Stimulated activated effector memory CD8-positive, alpha-beta T cell treated with anti-CD3 and anti-CD28 coated beads, Interleukin-12 subunit alpha, Interleukin-12 subunit beta, amount 100 ng/mL, for 72 hours (primary cell): ENCODE measurements around the gene MVD.

ENCODE experiments used
- ATAC-seq: fragments of 150-1000 bp; cut with Tn5 transposase; 2 replicates; pipeline ENCODE4 v1.10.0; 2021
- DNase-seq, 2 donors: peaks; one replicate each; pipeline ENCODE4 v3.0.0; 2021 to 2022; ENCODE audit warnings: low spot score in 2 of 2
- H3K27ac Mint-ChIP-seq: one replicate; pipeline ENCODE4 v1.8.0; 2022; ENCODE audit warnings: mild to moderate bottlenecking, mixed read lengths
- H3K36me3 Mint-ChIP-seq: one replicate; pipeline ENCODE4 v1.8.0; 2022; ENCODE audit warnings: mild to moderate bottlenecking, mixed read lengths
- H3K4me1 Mint-ChIP-seq: one replicate; pipeline ENCODE4 v1.8.0; 2022; ENCODE audit warnings: mixed read lengths
- H3K4me3 Mint-ChIP-seq: one replicate; pipeline ENCODE4 v1.8.0; 2022; ENCODE audit warnings: mild to moderate bottlenecking, mixed read lengths
- H3K9me3 Mint-ChIP-seq: one replicate; pipeline ENCODE4 v1.8.0; 2022; ENCODE audit warnings: mixed read lengths

MVD gene, protein sequence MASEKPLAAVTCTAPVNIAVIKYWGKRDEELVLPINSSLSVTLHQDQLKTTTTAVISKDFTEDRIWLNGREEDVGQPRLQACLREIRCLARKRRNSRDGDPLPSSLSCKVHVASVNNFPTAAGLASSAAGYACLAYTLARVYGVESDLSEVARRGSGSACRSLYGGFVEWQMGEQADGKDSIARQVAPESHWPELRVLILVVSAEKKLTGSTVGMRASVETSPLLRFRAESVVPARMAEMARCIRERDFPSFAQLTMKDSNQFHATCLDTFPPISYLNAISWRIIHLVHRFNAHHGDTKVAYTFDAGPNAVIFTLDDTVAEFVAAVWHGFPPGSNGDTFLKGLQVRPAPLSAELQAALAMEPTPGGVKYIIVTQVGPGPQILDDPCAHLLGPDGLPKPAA

DNA sequence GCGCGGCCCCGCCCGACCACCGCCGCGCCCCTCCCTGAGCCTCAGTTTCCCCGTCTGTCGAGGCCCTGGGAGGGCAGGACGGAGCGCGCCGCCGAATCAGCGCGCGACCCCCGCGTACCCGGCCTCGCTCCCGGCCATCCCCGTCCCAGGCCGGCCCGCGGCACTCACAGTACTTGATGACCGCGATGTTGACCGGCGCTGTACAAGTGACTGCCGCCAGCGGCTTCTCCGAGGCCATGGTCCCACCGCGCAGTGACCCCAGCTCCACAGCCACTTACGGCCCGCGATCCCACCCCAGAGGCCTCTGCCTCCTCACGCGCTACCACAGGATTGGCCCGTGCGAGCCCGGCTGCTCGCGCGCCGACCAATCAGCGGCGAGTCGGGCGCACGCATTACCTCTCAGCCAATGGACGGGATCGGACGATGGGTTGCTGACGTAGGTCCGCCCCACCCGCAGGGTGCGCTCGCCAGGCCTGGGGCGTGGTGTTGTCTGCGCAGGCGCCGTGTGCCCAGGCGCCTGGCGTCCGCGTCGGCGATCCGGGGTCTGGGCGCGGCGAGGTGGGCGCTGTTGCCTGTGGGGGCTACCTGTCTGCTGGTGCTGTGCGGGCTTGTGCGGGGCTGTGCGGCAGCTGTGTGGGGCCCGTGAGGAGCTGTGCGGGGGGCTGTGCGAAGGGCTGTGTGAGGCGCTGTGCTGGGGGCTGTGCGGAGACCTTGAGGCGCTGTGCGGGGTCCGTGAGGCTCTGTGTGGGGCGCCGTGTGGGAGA lies at the start of gene MVD:
Gene MVD, minus strand, starts transcription at position 249 of the 764 bp plus-strand sequence. Its CDS starts 11 bp downstream, at position 238.
- Mint-ChIP-seq H3K4me3 (peak within 1 kb of the TSS; percentile 92), H3K27ac (peak within 1 kb of the TSS; percentile 94), H3K9me3 (no peaks in the 10 kb centered on the region), H3K36me3 (peaks cover 40% of the 10 kb centered on the region), H3K4me1 (peaks cover 18% of the 10 kb centered on the region)
- ATAC-seq, result peak; percentile 99
- peak; percentile 90 to 94 for DNase-seq

DNA sequence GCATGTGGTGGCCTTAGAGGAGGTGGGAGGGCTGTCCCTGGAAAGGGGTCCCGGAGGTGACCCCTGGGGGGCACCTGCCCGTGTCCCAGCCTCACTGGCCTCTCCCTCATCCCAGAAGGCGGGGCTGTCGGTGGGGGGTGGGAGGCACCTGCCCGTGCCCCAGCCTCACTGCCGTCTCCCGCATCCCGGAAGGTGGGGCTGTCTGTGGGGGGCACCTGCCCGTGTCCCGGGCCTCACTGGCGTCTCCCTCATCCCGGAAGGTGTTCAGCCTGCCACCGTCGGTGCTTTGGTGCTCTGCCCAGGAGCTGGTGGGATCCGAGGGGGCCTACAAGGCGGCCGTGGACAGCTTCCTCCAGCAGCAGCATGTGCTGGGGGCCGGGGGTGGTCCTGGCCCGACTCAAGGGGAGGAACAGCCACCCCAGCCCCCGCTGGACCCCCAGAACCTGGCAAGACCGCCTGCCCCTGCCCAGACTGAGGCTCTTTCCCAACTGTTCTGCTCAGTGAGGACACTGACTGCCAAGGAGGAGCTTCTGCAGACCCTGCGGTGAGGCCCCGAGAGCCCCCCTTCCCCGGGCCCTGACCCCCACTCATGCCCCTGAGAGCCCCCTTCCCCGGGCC lies 49.6 kb upstream of the MVD start:
- Mint-ChIP-seq H3K36me3 (peaks cover 47% of the 10 kb centered on the region), H3K4me3 (no peak overlapping the region), H3K4me1 (peaks cover 24% of the 10 kb centered on the region), H3K9me3 (no peaks in the 10 kb centered on the region), H3K27ac (no peak overlapping the region)
- ATAC-seq (no peak), DNase-seq (no peak)

DNA sequence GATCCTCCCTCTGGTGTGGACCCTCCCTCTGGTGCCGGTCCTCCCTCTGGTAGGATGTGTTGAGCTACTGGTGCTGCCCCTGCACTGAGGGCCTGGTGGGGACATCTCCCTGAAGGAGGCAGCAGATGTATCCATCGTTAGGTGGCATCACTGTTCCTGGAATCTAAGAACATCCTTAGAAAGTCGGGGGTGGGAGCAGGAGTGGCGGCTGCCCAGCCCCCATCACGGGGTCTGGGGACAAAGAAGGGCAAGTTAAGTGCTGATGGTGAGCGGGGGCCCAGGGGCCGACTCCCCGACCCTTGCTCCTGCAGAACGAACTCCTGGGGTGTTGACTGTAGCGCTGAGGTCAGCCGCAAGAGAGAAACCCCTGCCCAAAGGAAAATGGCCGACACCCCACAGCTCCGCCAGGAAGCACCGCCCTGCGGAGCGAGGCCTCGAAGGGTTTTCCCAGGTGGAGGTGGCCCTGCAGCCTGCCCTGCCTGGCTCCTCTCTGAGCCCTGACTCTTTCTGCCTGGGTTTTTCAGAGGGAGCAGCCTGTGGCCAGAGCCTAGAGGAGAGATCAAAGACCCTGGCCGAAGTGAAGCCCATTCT lies 49.0 kb upstream of the MVD start:
- peaks cover 24% of the 10 kb centered on the region for H3K4me1 Mint-ChIP-seq
- DNase-seq, result no peak
- H3K9me3 Mint-ChIP-seq, result no peaks in the 10 kb centered on the region
- peaks cover 47% of the 10 kb centered on the region for H3K36me3 Mint-ChIP-seq
- no peak overlapping the region for H3K4me3 Mint-ChIP-seq
- H3K27ac Mint-ChIP-seq, result no peak overlapping the region
- ATAC-seq, result no peak

DNA sequence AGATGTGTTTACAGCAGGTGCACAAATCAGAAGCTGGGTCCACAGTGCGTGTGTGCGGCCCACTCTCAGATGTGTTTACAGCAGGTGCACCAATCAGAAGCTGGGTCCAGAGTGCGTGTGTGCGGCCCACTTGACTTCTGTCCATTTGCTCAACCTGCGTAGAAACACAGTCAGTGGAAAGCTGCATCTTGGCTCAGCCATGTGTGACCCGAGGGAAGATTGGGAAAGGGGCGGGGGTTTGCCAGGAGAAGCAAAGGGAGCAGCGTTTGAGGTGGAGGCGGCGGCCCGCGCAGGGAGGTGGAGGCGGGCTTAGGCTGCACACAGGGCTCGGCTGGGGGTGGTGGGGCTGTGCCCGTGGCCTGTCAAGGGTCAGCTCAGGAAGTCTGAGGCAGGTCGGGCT lies 47.7 kb upstream of the MVD start:
- H3K36me3 Mint-ChIP-seq, result peaks cover 36% of the 10 kb centered on the region
- no peak overlapping the region for H3K4me3 Mint-ChIP-seq
- H3K4me1 Mint-ChIP-seq, result peaks cover 24% of the 10 kb centered on the region
- no peak for DNase-seq
- H3K9me3 Mint-ChIP-seq, result no peaks in the 10 kb centered on the region
- peak overlapping the region; percentile 45 for H3K27ac Mint-ChIP-seq
- no peak for ATAC-seq

DNA sequence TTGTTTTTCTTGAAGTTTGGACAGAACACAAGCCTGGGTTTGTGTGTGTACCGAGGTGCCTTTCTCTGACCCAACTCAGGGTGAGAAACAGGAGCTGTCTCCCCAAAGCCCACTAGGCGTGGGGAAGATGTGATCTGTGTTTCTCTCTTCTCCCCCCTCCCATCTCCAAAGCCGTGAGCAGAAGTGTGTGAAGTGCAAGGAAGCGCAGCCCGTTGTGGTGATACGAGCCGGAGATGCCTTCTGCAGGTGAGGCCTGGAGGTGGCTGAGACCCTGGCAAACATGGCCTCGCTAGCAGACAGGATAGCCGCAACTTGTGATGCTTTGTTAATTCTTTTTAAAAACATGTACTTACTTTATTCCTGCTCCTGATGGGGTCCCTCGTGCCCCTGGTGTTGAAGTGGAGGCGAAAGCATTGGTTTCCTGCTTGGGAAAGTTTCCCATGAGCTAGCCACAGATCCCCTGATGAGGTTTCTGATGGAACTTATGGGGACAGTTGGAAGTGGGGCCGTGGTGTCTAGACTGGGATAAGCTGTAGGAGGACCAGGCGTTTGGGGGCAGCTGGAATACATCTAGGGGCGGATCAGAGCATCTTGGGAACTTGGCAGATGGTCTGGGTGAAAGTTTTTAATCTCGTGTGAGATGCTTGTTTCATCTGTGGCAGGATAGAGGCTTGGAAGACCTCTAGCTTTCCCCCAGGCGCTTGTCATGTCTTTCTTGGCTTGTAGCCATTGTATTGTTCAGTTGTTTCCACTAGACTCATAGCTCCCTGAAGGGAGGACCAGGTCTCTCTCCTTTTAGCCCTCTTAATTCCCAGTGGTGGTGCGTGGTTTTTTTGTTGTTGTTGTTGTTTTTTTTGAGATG lies 44.3 kb upstream of the MVD start:
- H3K4me1 Mint-ChIP-seq, result peaks cover 51% of the 10 kb centered on the region
- no peak for DNase-seq
- no peaks in the 10 kb centered on the region for H3K9me3 Mint-ChIP-seq
- ATAC-seq, result no peak
- peaks cover 21% of the 10 kb centered on the region for H3K36me3 Mint-ChIP-seq
- peak overlapping the region; percentile 95 for H3K4me3 Mint-ChIP-seq
- peak overlapping the region; percentile 70 for H3K27ac Mint-ChIP-seq

DNA sequence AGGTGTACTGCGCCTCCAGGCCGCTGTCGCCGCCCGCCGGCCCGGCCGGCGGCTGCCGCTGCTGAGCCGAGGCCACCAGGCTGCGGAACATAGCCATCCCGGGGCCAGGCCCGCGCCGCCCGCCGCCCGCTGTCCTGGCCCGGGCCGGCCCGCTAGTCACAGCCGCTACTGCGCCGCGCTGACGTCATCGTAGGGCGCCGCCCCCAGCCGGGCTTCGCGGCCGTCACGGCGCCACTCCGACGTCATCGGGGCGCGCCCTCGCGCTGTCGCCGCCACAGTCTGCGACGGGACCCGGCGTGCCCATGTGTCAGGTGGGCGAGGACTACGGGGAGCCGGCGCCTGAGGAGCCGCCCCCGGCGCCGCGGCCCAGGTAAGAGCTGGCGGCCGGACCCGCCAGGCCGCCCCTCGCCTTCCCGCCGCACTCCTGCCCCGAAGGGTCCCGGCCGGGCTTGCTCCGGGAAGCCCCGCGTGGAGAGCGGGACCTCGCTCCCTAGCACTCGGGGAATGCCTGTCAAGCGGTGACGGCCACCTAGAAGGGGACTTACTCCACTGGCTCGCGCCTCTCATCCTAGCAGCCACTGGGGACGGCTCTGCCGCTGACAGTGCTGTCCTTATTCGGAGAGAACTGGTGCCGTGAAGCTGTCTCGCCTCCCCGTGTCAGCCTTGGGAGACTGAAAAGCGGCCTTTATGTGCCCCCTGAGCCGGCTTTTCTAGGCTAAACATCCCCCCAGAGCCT lies 43.5 kb upstream of the MVD start, which contains the start of the genes CTU2 and RNF166:
Gene CTU2, plus strand, starts transcription at position 275 of the 736 bp plus-strand sequence. Its CDS starts 28 bp downstream, at position 303.
Gene RNF166, minus strand, starts transcription at position 180 of the 736 bp plus-strand sequence. Its CDS starts 83 bp downstream, at position 97.
- Mint-ChIP-seq H3K4me1 (peaks cover 59% of the 10 kb centered on the region), H3K36me3 (peaks cover 28% of the 10 kb centered on the region), H3K27ac (peak within 1 kb of the TSS; percentile 94), H3K4me3 (peak within 1 kb of the TSS; percentile 95), H3K9me3 (no peaks in the 10 kb centered on the region)
- DNase-seq (peak; percentile 95 to 98), ATAC-seq (peak; percentile 82)

DNA sequence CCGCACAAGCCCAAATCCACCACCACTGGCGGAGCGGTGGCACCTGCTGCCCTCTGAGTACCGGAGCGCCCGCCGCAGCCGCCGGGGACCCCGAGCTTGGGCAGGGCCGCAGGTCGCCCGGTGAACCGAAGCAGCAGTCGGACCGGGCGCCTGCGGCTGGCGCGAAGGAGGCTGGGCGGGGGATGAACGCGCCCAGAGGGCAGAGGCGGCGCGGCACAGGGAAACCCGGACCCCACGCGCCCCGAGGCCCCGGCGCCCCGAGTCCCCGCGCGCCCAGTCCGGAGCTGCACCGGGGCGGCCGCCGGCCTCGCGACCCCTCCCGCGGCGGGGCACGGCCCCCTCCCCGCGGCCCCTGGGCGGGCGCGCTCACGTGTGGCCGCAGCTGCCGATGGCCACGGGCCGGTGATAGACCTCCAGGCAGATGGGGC lies 42.9 kb upstream of the MVD start:
- peaks cover 64% of the 10 kb centered on the region for H3K4me1 Mint-ChIP-seq
- H3K9me3 Mint-ChIP-seq, result no peaks in the 10 kb centered on the region
- DNase-seq (peak in 1 of 2 donors; percentile 59), ATAC-seq (peak; percentile 2)
- H3K27ac Mint-ChIP-seq, result peak overlapping the region; percentile 94
- H3K36me3 Mint-ChIP-seq, result peaks cover 34% of the 10 kb centered on the region
- H3K4me3 Mint-ChIP-seq, result peak overlapping the region; percentile 95

DNA sequence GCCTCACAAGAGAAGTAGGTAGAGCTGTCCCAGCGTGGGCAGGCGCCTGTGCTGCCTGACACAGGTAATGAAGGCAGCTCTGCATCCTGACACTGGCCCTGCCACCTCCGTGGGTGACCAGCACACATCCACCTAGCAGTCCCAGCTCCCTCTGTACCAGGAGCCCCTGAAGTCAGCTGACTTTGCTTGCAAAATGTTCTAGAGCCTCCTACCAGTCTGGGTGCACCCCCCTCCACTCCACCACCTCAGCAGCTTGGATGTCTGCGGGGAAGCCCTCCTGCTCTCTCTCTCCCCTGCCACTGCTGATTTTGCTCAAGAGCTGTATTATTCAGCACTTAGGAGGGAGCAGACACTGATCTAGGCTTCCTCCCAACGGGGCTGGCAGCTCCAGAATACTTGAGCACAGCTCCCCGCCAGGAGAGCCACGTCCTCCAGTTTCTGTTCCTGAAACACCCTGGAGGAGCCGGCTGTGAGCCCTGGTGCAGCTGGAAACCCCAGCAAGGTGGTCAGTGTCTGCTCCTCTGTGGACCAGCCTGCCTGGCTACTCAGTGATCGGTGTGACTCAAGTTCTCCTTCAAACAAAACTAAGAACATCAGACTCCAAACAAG lies 42.3 kb upstream of the MVD start:
- H3K9me3 Mint-ChIP-seq, result no peaks in the 10 kb centered on the region
- peak overlapping the region; percentile 95 for H3K4me3 Mint-ChIP-seq
- DNase-seq (no peak), ATAC-seq (no peak)
- H3K4me1 Mint-ChIP-seq, result peaks cover 65% of the 10 kb centered on the region
- H3K36me3 Mint-ChIP-seq, result peaks cover 40% of the 10 kb centered on the region
- H3K27ac Mint-ChIP-seq, result peak overlapping the region; percentile 94

DNA sequence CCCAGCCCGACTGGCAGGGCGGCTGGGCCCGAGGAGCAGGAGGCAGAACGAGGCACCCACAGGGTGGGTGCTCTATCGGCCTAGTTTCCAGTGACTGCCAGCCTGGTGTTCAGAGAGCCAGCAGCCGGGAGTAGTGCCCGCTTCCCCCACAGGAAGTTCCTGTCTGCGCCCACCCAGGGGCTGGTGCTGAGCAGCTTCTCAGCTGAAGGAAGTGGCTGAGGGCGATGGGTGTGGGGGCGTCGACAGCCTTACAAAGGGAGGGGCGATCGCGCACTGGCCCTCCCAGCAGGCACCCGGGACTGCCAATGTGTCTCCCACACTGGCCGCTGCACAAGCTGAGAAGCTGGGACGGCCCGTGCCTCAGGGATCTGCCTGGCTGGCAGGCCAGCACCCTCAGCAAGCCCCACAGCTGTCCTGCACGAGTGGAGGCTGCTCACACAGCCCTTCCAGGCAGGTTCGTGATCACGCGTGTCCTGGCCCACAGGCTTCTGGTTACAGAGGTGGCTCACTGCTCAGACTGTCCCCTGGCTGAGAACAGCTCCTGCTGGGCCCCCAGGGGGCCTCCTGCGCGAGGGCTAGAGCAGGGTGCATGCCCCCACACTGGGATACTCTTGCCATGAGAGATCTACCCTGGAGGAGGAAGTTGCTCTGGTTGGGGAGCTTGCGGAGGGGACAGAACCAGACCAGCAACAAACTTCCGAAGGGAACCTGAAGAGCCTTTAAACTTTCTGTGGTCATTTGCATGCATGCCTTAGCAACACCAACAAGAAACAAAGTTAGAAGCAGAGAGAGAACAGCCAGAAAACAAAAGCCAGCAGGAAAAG lies 40.8 kb upstream of the MVD start:
- peak; percentile 59 to 76 for DNase-seq
- ATAC-seq, result peak; percentile 52
- peaks cover 47% of the 10 kb centered on the region for H3K36me3 Mint-ChIP-seq
- peak overlapping the region; percentile 95 for H3K4me3 Mint-ChIP-seq
- H3K27ac Mint-ChIP-seq, result peak overlapping the region; percentile 94
- no peaks in the 10 kb centered on the region for H3K9me3 Mint-ChIP-seq
- H3K4me1 Mint-ChIP-seq, result peaks cover 75% of the 10 kb centered on the region

DNA sequence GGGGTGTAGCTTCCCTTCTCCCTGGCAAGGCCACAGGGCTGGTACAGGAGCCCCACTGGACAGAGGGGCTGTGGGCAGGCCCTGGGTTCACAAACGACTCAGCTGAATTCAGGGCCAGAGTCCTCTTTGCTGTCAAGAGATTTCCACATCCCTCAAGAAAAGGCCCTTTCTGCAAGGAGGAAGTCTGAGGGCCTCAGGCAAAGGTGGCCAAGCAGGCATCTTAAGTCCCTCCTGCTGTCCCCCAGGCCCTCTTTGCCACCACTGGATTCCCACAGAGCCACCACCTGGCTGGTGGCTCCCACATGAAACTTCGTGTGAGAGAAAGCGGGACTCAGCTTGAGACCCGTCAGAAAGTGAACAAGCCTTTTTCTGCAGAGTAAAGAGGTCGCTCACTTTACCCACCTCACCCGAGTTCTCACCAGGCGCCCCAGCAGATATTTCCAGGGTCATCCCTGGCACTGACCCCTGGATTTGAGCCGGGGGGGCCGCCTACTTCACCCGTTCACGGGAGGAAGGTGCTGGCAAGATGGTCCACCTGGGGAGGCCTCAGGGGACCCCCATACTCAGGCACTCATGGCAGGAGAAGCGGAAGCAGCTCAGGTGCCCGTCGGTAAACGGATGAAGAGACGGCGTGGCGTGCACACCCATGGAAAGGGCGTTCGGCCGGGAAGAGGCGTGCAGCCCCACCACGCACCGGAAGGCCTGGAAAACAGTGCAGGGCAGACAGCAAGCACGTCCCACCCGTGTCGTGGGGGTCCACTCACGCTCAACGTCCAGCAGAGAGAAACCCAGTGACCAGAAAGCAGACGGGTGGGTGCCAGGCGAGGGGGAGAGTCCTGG lies 39.7 kb upstream of the MVD start:
- H3K4me3 Mint-ChIP-seq, result peak overlapping the region; percentile 95
- H3K4me1 Mint-ChIP-seq, result peaks cover 77% of the 10 kb centered on the region
- DNase-seq (no peak), ATAC-seq (no peak)
- peak overlapping the region; percentile 94 for H3K27ac Mint-ChIP-seq
- H3K9me3 Mint-ChIP-seq, result no peaks in the 10 kb centered on the region
- H3K36me3 Mint-ChIP-seq, result peaks cover 57% of the 10 kb centered on the region

DNA sequence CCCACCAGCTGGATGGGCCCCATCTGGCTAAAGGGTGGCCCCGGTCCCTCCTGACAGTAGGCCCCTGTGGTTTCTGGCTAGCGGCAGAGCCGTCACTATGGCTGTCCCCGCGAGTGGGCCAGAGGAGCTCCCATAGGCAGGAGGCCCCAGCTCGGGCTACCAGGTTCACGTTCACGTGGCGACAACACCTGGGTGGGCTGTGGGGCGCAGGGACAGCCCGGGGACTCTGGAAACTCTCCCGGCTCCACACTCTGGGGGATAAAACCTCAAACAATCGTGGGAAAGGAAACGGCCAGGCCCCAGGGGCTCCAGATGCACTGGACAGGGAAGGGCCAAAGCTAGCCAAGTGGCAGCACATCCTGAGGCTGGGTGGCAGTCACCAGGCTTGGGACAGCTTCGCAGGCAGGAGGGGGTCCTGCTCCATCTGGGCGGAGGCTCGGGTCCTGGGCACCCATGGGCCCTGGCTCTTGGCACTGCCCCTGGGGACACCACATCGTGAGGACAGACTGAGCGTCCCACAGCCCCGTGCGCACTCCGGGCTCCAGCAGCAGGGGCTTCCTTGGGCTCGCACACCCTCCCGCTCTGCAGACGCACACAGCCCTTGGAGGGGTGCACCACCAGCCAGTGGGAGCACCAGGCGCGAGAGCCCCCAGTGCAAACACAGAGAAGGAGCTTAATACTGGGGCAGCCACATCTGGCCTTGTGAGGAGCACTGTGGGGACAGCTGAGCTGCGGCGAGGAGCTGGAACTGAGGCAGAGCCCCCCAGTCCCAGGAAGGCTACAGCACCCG lies 38.9 kb upstream of the MVD start:
- no peaks in the 10 kb centered on the region for H3K9me3 Mint-ChIP-seq
- H3K4me1 Mint-ChIP-seq, result peaks cover 72% of the 10 kb centered on the region
- ATAC-seq (no peak), DNase-seq (no peak)
- H3K27ac Mint-ChIP-seq, result peak overlapping the region; percentile 94
- H3K4me3 Mint-ChIP-seq, result peak overlapping the region; percentile 95
- H3K36me3 Mint-ChIP-seq, result peaks cover 57% of the 10 kb centered on the region
